Measurements from ENCODE around the gene SIGLEC12.

The SIGLEC12 gene

DNA sequence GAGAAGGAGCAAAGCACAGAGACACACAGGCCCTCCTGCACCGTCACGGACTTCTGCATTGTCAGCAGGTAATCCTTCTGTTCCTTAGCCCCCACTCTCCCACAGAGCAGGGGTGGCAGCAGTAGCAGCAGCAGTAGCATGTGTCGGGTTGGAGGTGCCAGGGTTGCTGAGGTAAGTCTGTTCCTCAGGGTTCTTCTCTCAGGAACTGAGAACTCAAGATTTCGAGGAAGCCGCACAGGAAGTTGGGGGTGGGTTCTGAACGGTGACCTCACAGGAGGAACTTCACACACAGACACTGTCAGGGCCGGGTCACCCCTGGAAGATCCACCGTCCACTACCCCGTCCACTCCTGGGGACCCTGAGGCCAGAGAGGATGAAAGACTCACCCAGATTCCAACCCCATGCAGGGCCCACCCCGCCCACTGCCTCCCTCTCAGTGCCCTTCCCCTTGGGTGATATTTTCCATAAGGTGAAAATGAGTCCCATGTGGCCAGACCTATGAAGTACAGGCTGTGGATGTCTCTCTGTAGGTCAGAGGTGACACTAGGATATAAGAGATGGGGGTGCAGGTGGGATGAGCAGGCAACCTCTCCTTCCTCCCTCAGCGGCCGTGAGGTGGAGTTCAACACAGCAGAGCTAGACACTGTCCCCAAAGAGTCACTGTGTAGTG lies at the start of gene SIGLEC12:
TSS of gene SIGLEC12 (minus strand) at position 207 of the 670 bp plus-strand sequence. CDS start at position 140, 67 bp downstream.
- H3K27ac ChIP-seq: no peak within 1 kb of the TSS
- TF ChIP-seq ZFX (IDR thresholded peaks at IDR 0.05): no peak
- TF ChIP-seq, protein P1, sequence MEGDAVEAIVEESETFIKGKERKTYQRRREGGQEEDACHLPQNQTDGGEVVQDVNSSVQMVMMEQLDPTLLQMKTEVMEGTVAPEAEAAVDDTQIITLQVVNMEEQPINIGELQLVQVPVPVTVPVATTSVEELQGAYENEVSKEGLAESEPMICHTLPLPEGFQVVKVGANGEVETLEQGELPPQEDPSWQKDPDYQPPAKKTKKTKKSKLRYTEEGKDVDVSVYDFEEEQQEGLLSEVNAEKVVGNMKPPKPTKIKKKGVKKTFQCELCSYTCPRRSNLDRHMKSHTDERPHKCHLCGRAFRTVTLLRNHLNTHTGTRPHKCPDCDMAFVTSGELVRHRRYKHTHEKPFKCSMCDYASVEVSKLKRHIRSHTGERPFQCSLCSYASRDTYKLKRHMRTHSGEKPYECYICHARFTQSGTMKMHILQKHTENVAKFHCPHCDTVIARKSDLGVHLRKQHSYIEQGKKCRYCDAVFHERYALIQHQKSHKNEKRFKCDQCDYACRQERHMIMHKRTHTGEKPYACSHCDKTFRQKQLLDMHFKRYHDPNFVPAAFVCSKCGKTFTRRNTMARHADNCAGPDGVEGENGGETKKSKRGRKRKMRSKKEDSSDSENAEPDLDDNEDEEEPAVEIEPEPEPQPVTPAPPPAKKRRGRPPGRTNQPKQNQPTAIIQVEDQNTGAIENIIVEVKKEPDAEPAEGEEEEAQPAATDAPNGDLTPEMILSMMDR (conservative IDR thresholded peaks at IDR 0.05): no peak

DNA sequence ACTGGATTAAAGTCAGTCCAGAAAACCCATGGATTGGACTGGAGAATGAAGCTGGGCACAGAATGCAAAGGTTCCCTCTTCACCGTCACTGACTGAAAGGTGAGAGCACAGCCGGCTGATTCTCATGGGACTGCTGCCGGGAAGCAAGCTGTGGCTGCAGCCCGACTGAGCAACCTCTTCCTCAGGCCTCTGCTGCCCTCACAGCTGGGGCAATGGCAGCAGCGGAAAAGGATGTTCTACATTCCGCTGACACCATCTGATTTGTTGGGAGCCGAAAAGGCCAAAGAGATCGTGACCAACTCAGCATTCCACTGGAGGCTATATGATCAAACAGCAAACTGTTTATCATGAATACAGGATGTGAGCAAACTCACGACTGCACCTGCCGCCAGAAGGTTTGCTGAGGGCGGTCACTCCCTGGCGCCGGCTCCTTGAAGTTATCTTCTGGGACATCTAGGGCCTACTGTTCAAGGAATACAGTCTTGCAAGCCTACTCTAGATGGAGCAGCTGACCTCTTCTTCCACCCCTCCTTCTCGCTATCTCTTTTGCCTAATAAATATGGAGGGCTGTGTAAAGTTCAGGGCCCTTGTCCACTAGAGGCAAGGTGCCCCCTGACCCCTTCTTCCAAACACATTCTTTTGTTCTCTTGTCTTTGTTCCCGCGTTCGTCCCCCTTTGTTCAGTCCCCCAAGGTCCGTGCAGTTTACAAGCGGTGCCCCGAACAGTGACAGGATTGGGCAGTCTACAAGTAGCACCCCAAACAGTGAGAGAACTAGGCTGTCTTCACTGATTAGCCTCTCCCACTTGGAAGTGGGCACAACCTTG lies 49.5 kb upstream of the SIGLEC12 start:
- TF ChIP-seq, protein P1 (conservative IDR thresholded peaks at IDR 0.05): no peak
- no peak overlapping the region for H3K27ac ChIP-seq

DNA sequence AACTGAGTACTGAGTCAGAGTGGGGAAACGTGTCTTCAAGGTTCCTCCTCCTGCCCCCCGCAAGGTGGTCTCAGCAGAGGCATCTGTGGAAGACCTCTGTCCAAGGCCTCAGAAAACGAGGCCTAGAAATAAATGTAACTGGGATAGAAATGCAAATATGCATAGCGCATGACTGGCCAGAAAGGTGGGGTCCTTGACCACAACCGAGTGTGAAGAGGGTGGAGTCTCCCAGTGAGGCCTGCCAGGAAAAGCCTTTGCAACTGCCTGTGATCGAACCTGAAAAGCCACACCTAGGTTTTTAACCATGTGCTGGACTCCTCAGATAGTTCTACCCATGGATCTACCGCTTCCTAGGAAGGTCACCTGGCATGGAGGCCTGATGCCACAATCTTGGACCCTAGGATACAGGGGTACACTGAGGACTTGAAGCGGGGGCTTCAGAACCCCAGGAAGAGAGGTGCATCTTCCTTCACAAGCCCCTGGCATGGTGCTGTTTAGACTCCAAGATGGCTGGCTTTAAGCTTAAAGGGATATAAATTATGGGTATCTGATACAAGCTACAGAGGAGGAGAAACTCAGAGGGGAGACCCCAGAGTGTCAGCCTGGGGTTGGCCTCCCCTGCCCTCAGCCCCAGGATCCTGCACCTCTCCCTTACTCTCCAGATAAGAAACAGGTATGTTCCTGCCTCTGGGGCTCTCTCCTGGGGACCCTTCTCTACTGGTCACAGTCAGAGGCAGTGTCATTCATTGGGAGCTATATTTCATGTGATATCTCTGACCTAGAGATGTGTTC lies 48.1 kb upstream of the SIGLEC12 start:
- TF ChIP-seq ZFX (IDR thresholded peaks at IDR 0.05): no peak
- TF ChIP-seq, protein P1 (conservative IDR thresholded peaks at IDR 0.05): no peak
- H3K27ac ChIP-seq: no peak overlapping the region

DNA sequence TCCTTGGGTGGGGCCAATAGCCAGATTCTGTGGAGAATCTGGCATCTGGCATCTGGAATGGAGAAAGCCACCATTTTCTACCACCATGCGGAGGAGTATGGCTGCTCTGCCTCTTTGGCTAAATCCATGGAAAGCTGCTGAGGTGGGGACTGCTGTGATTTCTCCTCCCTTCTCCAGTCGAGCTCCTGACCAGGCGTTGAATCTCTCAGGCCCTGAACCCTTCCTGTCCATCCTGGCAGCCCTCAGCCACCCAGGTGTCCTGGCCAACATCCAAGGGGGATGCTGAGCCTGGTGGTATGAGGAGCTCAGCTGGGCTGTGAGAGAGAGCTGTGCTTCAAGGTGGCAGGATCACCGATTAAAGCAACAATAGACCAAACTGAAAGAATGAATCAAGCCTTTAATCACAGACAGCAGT lies 47.3 kb upstream of the SIGLEC12 start:
- no peak overlapping the region for H3K27ac ChIP-seq
- TF ChIP-seq, protein P1 (conservative IDR thresholded peaks at IDR 0.05): no peak
- no peak for TF ChIP-seq ZFX (IDR thresholded peaks at IDR 0.05)

DNA sequence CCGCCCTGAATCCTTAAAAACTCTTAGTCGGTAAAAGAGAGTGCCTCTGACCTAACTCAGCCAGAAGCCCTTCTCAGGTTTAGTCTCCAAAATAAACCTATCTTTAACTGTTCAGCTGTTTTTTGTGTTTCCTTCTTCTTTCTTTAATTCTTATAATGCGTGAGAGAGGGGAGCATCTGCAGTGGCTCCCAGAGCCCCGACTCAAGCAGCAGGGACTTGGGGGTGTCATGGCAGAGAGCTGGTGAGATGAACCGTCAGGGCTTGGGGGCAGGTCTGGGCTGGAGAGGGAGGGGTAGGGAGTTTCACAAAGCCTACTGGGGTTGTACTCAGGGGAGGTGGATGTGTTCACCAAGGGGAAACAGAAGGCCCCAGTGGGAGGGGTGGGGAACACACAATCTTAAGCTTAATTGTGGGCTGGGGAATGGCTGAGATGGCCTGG lies 46.6 kb upstream of the SIGLEC12 start:
- no peak overlapping the region for H3K27ac ChIP-seq
- TF ChIP-seq, protein P1 (conservative IDR thresholded peaks at IDR 0.05): no peak
- no peak for TF ChIP-seq ZFX (IDR thresholded peaks at IDR 0.05)

DNA sequence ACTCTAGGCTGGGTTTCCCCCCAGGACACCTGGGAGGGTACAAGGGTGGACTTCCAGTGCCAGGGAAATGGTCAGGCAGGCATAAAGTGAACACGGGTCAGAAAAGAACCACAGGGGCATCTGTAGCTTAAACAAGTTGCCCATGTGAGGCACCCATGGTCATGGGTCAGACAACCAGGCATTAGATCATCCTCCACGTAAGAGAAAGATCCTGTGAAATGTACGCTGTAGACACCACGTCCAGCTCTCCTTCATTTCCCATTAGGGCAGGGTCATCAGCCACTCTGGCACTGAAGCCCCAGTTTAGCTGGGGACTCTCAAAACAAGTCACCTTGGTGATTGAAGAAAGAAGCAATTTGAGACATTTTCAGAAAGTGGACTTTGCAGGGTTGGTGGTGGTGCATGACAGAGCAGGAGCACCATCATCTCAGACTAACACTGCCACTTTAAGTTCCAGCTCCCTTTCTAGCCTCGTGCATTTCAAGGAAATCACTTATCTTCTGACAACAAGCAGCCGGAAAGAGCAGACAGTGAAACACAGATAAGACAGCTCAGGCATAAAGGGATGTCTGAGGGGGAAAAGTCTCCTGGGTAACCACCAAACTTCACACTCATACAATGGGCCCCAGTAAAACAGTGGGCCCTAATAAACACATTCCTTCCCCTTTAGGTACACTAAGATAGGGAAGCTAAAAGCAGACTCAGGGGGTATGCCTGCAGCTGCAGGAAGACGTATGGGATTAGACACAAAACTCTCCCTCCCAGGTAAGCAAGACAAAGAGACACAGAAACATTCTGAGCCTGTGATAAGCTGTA lies 46.0 kb upstream of the SIGLEC12 start:
- no peak overlapping the region for H3K27ac ChIP-seq
- TF ChIP-seq, protein P1 (conservative IDR thresholded peaks at IDR 0.05): no peak
- no peak for TF ChIP-seq ZFX (IDR thresholded peaks at IDR 0.05)

Data from C4-2B (cell line).